Activated T-cell treated with anti-CD3 and anti-CD28 coated beads, Interleukin-2, amount 50 U/mL, for 48 hours (primary cell): ENCODE measurements around the gene HSPA14.
"Not testable (repeated sequence)": the region's sequence is repeated elsewhere in the genome, so short reads cannot be mapped to it uniquely, and the experiment has no call there.

ENCODE experiments used
- DNase-seq, 2 experiments: peaks; one replicate each; pipeline ENCODE4 v3.0.0-alpha.2; 2020

The HSPA14 gene, protein sequence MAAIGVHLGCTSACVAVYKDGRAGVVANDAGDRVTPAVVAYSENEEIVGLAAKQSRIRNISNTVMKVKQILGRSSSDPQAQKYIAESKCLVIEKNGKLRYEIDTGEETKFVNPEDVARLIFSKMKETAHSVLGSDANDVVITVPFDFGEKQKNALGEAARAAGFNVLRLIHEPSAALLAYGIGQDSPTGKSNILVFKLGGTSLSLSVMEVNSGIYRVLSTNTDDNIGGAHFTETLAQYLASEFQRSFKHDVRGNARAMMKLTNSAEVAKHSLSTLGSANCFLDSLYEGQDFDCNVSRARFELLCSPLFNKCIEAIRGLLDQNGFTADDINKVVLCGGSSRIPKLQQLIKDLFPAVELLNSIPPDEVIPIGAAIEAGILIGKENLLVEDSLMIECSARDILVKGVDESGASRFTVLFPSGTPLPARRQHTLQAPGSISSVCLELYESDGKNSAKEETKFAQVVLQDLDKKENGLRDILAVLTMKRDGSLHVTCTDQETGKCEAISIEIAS

DNA sequence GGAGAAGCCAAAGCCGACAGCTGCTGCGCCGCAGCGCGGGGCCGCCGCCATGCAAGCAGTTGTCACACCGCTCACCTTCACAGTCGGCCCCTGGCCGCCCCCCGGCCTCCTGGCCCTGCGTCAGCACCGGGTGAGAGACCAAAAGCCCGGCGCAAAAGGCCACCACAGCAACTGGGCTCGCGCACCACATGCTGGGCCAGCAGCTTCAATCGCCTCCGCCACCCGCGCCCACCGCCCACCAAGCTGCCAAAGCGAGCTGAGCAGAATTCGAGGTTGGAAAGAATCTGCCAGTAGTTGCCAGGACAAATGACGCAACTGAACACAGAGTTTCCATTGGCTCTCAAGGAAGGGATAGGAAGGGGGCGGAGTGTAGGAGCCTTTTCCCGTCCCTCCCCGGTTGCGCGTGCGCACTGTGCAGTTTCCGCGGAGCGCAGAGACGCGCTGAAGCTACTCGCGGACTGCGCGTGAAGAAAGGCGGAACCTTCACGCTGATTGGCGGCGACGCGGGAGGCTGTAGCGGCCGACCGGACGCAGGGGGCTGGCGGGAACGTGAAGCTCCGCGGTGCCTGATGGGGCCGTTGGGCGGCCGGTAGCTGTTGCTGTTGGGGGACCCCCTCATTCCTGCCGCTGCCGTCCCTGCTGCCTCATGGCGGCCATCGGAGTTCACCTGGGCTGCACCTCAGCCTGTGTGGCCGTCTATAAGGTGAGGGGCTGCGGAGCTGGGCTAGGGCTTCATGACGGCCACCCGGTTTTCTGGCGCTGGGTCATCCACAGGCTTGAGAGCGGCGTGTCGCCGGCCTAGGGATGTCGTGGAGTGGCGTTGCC lies at the start of gene HSPA14, which contains the start of the genes CDNF and MSANTD7:
HSPA14 (plus strand) TSS at position 550 of the 825 bp plus-strand sequence; CDS start at position 647, 97 bp downstream.
CDNF (minus strand) TSS at position 281 of the 825 bp plus-strand sequence; CDS start at position 190, 91 bp downstream.
MSANTD7 (plus strand) TSS at position 550 of the 825 bp plus-strand sequence. CDS start 3,979 bp downstream, outside the sequence.
- peak; percentile 99 for DNase-seq

GRCh38 chr10:14798636-14799035 lies 39.5 kb upstream of the HSPA14 start:
- no peak for DNase-seq

GRCh38 chr10:14800397-14800796 lies 37.7 kb upstream of the HSPA14 start:
- DNase-seq = no peak

- no peak for DNase-seq
Measured at GRCh38 chr10:14801723-14802122, 36.4 kb upstream of the HSPA14 start.

GRCh38 chr10:14803827-14804226 lies 34.3 kb upstream of the HSPA14 start:
- no peak for DNase-seq

- no peak for DNase-seq
Measured at GRCh38 chr10:14806318-14806717, 31.8 kb upstream of the HSPA14 start.

GRCh38 chr10:14810969-14811953 lies 26.8 kb upstream of the HSPA14 start:
- DNase-seq = no peak

DNA sequence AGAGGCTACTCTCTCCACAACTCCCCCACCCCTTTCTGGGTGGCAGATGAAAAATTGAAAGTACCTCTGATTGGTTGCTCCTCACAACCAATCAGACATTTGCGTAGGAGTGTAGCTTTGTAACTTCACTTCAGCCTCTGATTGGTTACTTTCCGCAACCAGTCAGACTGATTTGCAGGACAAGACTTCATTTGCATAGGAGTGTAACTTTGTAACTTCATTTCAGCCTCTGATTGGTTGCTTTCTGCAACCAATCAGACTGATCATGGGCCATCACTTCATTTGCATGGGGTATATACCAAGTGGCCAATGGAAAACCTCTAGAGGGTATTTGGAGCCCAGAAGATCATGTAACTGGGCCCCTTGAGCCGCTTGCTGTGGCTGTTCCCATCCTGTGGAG lies 25.8 kb upstream of the HSPA14 start:
- DNase-seq = no peak

GRCh38 chr10:14815681-14816080 lies 22.4 kb upstream of the HSPA14 start:
- no peak for DNase-seq

DNA sequence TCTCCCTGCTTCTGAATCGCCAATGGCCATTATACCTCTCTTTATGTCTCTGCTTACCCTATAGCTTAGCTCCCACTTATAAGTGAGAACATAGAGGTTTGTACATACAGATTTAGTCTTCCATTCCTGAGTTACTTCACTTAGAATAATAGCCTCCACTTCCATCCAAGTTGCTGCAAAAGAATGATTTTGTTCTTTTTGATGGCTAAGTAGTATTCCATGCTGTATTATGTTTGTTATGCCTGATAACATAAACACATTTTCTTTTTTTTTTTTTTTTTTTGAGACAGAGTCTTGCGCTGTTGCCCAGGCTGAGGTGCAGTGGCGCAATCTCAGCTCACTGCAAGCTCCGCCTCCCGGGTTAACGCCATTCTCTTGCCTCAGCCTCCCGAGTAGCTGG lies 21.4 kb upstream of the HSPA14 start:
- DNase-seq = not testable (repeated sequence)

GRCh38 chr10:14820010-14820774 lies 17.9 kb upstream of the HSPA14 start:
- DNase-seq = no peak

DNA sequence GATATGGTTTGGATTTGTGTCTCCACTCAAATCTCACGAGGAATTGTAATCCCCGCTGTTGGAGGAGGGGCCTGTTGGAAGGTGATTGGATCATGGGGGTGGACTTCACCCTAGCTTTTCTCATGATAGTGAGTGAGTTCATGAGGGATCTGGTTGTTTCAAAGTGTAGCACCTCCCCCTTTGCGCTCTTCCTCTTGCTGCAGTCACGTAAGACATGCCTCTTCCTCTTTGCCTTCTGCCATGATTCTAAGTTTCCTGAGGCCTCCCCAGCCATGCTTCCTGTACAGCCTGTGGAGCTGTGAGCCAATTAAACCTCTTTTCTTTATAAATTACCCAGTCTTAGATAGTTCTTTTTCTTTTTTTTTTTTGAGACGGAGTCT lies 17.3 kb upstream of the HSPA14 start:
- no peak for DNase-seq

GRCh38 chr10:14821635-14822375 lies 16.3 kb upstream of the HSPA14 start:
- no peak for DNase-seq

GRCh38 chr10:14822879-14823755 lies 15.0 kb upstream of the HSPA14 start:
- DNase-seq = peak; percentile 42 to 47

GRCh38 chr10:14823966-14824365 lies 14.1 kb upstream of the HSPA14 start:
- no peak for DNase-seq

- no peak for DNase-seq
Measured at GRCh38 chr10:14826076-14826829, 11.9 kb upstream of the HSPA14 start.

GRCh38 chr10:14833106-14833505 lies 5.0 kb upstream of the HSPA14 start:
- DNase-seq = no peak

GRCh38 chr10:14836208-14836607 lies 1.9 kb upstream of the HSPA14 start:
- no peak for DNase-seq
